B cell (primary cell): Measurements from ENCODE around the gene FSTL3. TPM values are rescaled to one million over a fixed set of nuclear protein-coding genes. Genes with fewer than 3 reads are reported as not detected.
A peak's percentile ranks its signal among the peaks of the same experiment; 100 is the strongest.

ENCODE experiments used
- ATAC-seq: fragments of 200-7000 bp; cut with Tn5 transposase; one replicate; pipeline ENCODE4 v1.10.0; 2021; ENCODE audit warnings: low read depth, mild to moderate bottlenecking, moderate number of reproducible peaks, moderate library complexity
- CTCF ChIA-PET: fragments of 350-600 bp; sonication (Branson Sonifier 250); formaldehyde crosslinking; loops from one replicate; lab custom pipeline; 2021; ENCODE audit warnings: antibody characterized with exemption, inconsistent platforms; lab: Charles Lee
- POLR2A ChIA-PET: fragments of 350-600 bp; sonication (Branson Sonifier 250); formaldehyde crosslinking; loops from one replicate; lab custom pipeline; 2021; ENCODE audit warnings: antibody characterized with exemption; lab: Charles Lee
- DNase-seq: peaks from one replicate; pipeline ENCODE4 v3.0.0; 2013
- H2AFZ ChIP-seq: 2 replicates; pipeline ENCODE4 v1.6.1; 2012; ENCODE audit warnings: mild to moderate bottlenecking, low read depth, low read length; ENCODE audit not compliant: insufficient read depth, poor library complexity, severe bottlenecking
- H3K27ac ChIP-seq, 2 donors: 1 replicate in 1 of 2; 2 replicates in 1 of 2; pipeline ENCODE4 v1.5.1; 2012 to 2013; ENCODE audit warnings: low read length in 2 of 2, mild to moderate bottlenecking in 2 of 2, moderate library complexity in 1 of 2
- H3K27me3 ChIP-seq, 4 experiments: fragments of 200-600 bp in 1 of 4; sonication (generic) in 1 of 4; replicated peaks in 1 of 4; 1 replicate in 2 of 4; 2 replicates in 2 of 4; pipeline versions ENCODE4 v1.6.1 to v1.7.0; 2013 to 2016; ENCODE audit warnings: low read length in 3 of 4, mild to moderate bottlenecking in 2 of 4, mixed read lengths in 1 of 4, moderate library complexity in 1 of 4; ENCODE audit not compliant: insufficient read depth in 4 of 4, control insufficient read depth in 3 of 4; ENCODE audit errors: control extremely low read depth in 1 of 4
- H3K36me3 ChIP-seq, 2 experiments: replicated peaks in 1 of 2; 1 replicate in 1 of 2; 2 replicates in 1 of 2; pipeline versions ENCODE4 v1.6.1 to v1.7.1; 2013; ENCODE audit warnings: low read length in 1 of 2; ENCODE audit not compliant: insufficient read depth in 2 of 2, control insufficient read depth in 1 of 2; ENCODE audit errors: control extremely low read depth in 1 of 2, extremely low read depth in 1 of 2
- H3K4me1 ChIP-seq, 2 donors: fragments of 200-600 bp in 1 of 2; sonication (generic) in 1 of 2; 1 replicate in 1 of 2; 2 replicates in 1 of 2; pipeline versions ENCODE4 v1.5.1 to v1.6.1; 2013 to 2017; ENCODE audit warnings: low read length in 2 of 2; ENCODE audit not compliant: control insufficient read depth in 2 of 2, insufficient read depth in 2 of 2
- H3K4me2 ChIP-seq: replicated peaks from 2 replicates; pipeline ENCODE3; 2012; ENCODE audit warnings: mild to moderate bottlenecking, low read depth, low read length; ENCODE audit not compliant: poor library complexity, severe bottlenecking
- H3K4me3 ChIP-seq, 5 experiments: fragments of 200-600 bp in 1 of 5; sonication (generic) in 1 of 5; 1 replicate in 3 of 5; 2 replicates in 2 of 5; pipeline versions ENCODE4 v1.5.1 to v1.7.0; 2011 to 2016; ENCODE audit warnings: low read length in 4 of 5, mild to moderate bottlenecking in 4 of 5, low read depth in 2 of 5, control low read depth in 1 of 5, moderate library complexity in 1 of 5; ENCODE audit not compliant: insufficient read depth in 1 of 5; ENCODE audit errors: control extremely low read depth in 1 of 5, extremely low read depth in 1 of 5
- H3K79me2 ChIP-seq: fragments of 200-600 bp; sonication (generic); one replicate; pipeline ENCODE4 v1.6.0; 2016; ENCODE audit warnings: low read length; ENCODE audit not compliant: control insufficient read depth, insufficient read depth
- H3K9ac ChIP-seq: fragments of 200-600 bp; sonication (generic); 2 replicates; pipeline ENCODE4 v1.6.1; 2017; ENCODE audit warnings: mild to moderate bottlenecking, low read length, moderate library complexity
- H3K9me3 ChIP-seq, 3 donors: one replicate each; pipeline versions ENCODE4 v1.6.1 to v1.7.1; 2013; ENCODE audit warnings: low read length in 2 of 3; ENCODE audit not compliant: control insufficient read depth in 2 of 3, insufficient read depth in 1 of 3; ENCODE audit errors: control extremely low read depth in 1 of 3
- H4K20me1 ChIP-seq: 2 replicates; pipeline ENCODE4 v1.6.0; 2012; ENCODE audit warnings: mild to moderate bottlenecking, low read length; ENCODE audit not compliant: insufficient read depth, control insufficient read depth, poor library complexity, severe bottlenecking
- H3K27ac Mint-ChIP-seq: one replicate; pipeline ENCODE4 v1.8.0; 2021; ENCODE audit warnings: mixed read lengths
- H3K27me3 Mint-ChIP-seq: one replicate; pipeline ENCODE4 v1.8.0; 2021; ENCODE audit warnings: mixed read lengths
- H3K4me1 Mint-ChIP-seq: one replicate; pipeline ENCODE4 v1.8.0; 2021; ENCODE audit warnings: mixed read lengths
- H3K4me3 Mint-ChIP-seq: one replicate; pipeline ENCODE4 v1.8.0; 2021; ENCODE audit warnings: mixed read lengths
- H3K9me3 Mint-ChIP-seq: one replicate; pipeline ENCODE4 v1.8.0; 2022; ENCODE audit warnings: mixed read lengths; ENCODE audit not compliant: insufficient read depth
- EZH2 ChIP-seq: IDR thresholded peaks from 2 replicates; pipeline ENCODE4 v1.6.1; 2012; ENCODE audit warnings: borderline replicate concordance, low read depth, mild to moderate bottlenecking, moderate library complexity, low read length; ENCODE audit not compliant: insufficient read depth, poor library complexity, severe bottlenecking
- WGBS: methylation state at CpG from one replicate; pipeline ENCODE4 v1.1.5; 2013; ENCODE audit warnings: missing lambda C conversion rate; ENCODE audit not compliant: insufficient coverage; 5-methylcytosine and 5-hydroxymethylcytosine counted together
- intact Hi-C: fragments of 100-400 bp; cut with micrococcal nuclease; formaldehyde crosslinking; loops from one replicate; pipeline ENCODE4 v1.10.0; 2022
- polyA plus RNA-seq: library from polyadenylated mRNA; depleted of rRNA; stranded (reverse); fragments of >200 nt; gene quantifications from 2 replicates; pipeline ENCODE4 v1.2.3, GENCODE V29; 2012
- total RNA-seq, 2 donors: library from RNA; stranded (reverse); fragments of 120-200 nt in 1 of 2; gene quantifications; 1 replicate in 1 of 2; 2 replicates in 1 of 2; pipeline versions ENCODE4 v1.2.3 to v1.2.4, GENCODE V29; 2013 to 2022
- TF ChIP-seq, protein P1 (sequence below): fragments of 200-600 bp; IDR thresholded peaks from one replicate; pipeline ENCODE4 v1.8.0; 2022; ENCODE audit warnings: antibody characterized with exemption, mild to moderate bottlenecking

FSTL3 gene
- total and polyA plus RNA-seq, 2 donors (not counting 1 experiment from before 2014, with no cell fraction given): 2.6 to 5.8 TPM

DNA sequence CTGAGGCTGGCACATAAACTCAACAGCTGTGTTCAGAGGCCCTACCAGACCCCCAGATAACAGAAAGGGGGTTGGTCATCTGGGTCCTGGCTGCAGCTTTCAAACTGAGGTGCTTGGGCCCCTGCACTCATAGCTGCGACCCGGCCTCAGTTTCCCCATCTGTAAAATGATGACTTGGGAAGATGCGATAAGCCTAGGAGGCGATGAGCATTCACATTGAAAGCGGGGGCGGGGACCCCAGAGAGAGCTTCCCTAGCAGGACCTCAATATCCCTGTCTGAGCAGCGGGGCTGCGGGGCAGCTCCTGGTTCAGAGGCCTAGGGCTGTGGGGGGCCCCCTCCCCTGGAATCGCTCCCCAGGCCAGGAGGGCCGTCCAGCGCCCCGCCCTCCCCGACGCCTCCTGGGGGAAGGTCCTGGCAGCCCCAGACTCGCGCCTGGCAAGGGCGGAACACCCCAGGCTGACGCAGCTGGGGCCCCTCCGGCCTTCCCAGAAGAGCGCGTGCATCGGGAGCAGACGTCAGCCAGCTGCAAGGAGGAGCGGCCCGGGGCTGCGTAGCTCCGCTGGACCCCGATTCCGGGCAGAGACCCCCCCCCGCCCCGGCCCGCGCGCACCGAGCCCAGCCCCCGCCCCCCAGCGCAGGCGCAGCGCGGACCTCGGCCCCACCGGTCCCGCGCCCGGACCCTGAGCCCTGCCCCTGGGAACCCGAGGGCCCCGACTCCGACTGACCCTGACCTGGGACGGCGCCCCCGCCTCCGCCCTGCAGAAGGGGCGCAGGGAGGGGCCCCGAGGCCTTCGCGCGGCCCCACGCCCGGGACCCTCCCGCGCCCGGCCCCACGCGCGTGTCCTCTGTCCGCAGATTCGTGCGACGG, 3.5 kb downstream of the FSTL3 start:
- H3K79me2 ChIP-seq: no peaks in the 10 kb centered on the region
- TF ChIP-seq EZH2: no peak
- TF ChIP-seq, protein P1, sequence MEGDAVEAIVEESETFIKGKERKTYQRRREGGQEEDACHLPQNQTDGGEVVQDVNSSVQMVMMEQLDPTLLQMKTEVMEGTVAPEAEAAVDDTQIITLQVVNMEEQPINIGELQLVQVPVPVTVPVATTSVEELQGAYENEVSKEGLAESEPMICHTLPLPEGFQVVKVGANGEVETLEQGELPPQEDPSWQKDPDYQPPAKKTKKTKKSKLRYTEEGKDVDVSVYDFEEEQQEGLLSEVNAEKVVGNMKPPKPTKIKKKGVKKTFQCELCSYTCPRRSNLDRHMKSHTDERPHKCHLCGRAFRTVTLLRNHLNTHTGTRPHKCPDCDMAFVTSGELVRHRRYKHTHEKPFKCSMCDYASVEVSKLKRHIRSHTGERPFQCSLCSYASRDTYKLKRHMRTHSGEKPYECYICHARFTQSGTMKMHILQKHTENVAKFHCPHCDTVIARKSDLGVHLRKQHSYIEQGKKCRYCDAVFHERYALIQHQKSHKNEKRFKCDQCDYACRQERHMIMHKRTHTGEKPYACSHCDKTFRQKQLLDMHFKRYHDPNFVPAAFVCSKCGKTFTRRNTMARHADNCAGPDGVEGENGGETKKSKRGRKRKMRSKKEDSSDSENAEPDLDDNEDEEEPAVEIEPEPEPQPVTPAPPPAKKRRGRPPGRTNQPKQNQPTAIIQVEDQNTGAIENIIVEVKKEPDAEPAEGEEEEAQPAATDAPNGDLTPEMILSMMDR: no peak
- Mint-ChIP-seq H3K27me3 (peaks cover 8% of the 10 kb centered on the region), H3K9me3 (no peaks in the 10 kb centered on the region), H3K4me3 (peak overlapping the region; percentile 96), H3K4me1 (peaks cover 12% of the 10 kb centered on the region), H3K27ac (no peak overlapping the region)
- intact Hi-C loops: loop anchor here (1.0 kb wide), 3 partner anchors 16 to 107 kb away; partner anchors contain the start of genes BSG, POLRMT and RNF126
- POLR2A ChIA-PET: interaction anchor here (0.5 to 0.8 kb wide), 2 partner anchors 242 to 503 kb away, joined by 3 to 6 read pairs; no protein-coding TSS in a partner anchor
- DNase-seq: peak; percentile 68
- peaks cover 0 to 30% (median 0%) of the 10 kb centered on the region in 3 donors for H3K9me3 ChIP-seq
- WGBS: 5% methylated on average over 57 of the region's 69 CpGs
- no peak for ATAC-seq
- peak overlapping the region; percentile 71 for H2AFZ ChIP-seq
- peak overlapping the region; percentile 71 for H3K9ac ChIP-seq
- H4K20me1 ChIP-seq: peaks cover 19% of the 10 kb centered on the region
- CTCF ChIA-PET: interaction anchor here (1.1 to 2.2 kb wide), 2 partner anchors 17 to 95 kb away, joined by 5 to 8 read pairs; partner anchors contain the start of gene RNF126
- peaks cover 0 to 28% (median 7%) of the 10 kb centered on the region in 4 experiments for H3K27me3 ChIP-seq
- no peaks in the 10 kb centered on the region for H3K36me3 ChIP-seq
- H3K27ac ChIP-seq: peak overlapping the region in 1 of 2 donors; percentile 49
- H3K4me1 ChIP-seq: peaks cover 13 to 26% of the 10 kb centered on the region in 2 donors
- H3K4me3 ChIP-seq: peak overlapping the region in 4 of 5 experiments; percentile 45 to 72 (median 56)
- peak overlapping the region; percentile 98 for H3K4me2 ChIP-seq
